ENCODE data around the gene NXNL1. TPM values are rescaled to one million over a fixed set of nuclear protein-coding genes. Genes with fewer than 3 reads are reported as not detected.
A peak's percentile ranks its signal among the peaks of the same experiment; 100 is the strongest.

The NXNL1 gene
- total RNA-seq, 3 donors from 2014 or later (not counting 1 experiment from before 2014, with no cell fraction given) = not detected

DNA sequence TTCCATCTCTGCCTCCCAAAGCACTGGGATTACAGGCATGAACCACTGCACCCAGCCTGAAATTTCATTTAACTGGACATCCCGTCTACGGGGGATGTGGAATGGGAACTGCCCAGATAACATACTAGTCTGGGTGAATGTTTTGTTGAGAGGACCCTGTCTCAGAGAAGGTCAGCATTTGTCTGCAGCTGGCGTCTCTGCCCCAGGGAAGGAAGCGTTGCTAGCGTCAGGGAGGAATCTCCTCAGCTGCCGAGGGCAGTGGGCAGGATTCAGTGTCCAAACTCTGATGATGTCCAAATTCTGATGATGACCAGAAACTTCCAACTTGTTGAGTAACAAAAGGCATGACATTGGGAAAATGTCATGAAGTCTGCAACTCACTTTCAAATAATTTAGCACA is 3.1 kb downstream of the NXNL1 start:
- Histone ChIP-seq H3K4me3 (ENCODE audit: low read length) (no peak overlapping the region), H3K27ac (ENCODE audit: low read length) (no peak overlapping the region), H3K9me3 (ENCODE audit: control insufficient read depth, insufficient read depth, low read length) (no peaks in the 10 kb centered on the region), H3K27me3 (ENCODE audit: control insufficient read depth, insufficient read depth, low read length) (peaks cover 9% of the 10 kb centered on the region), H3K36me3 (ENCODE audit: control insufficient read depth, insufficient read depth, low read length) (no peaks in the 10 kb centered on the region), H3K4me1 (ENCODE audit: control insufficient read depth, insufficient read depth, low read length) (peaks cover 6% of the 10 kb centered on the region)
- DNase-seq = no peak
- no peaks in the 10 kb centered on the region for H3K4me1 Mint-ChIP-seq
- no peak overlapping the region for H3K27ac Mint-ChIP-seq
- H3K36me3 Mint-ChIP-seq = no peaks in the 10 kb centered on the region
- 89% methylated on average over 6 of the region's 6 CpGs for WGBS (ENCODE audit: insufficient coverage)
- no peaks in the 10 kb centered on the region for H3K9me3 Mint-ChIP-seq
- ATAC-seq = no peak
- no peak overlapping the region for H3K4me3 Mint-ChIP-seq
- no peak for TF ChIP-seq CTCF (IDR thresholded peaks at IDR 0.05)
- peaks cover 7 to 26% of the 10 kb centered on the region in 2 donors for H3K27me3 Mint-ChIP-seq (ENCODE audit: low read depth in 2 of 2)
- intact Hi-C loops (cut with micrococcal nuclease) = no loop called here

DNA sequence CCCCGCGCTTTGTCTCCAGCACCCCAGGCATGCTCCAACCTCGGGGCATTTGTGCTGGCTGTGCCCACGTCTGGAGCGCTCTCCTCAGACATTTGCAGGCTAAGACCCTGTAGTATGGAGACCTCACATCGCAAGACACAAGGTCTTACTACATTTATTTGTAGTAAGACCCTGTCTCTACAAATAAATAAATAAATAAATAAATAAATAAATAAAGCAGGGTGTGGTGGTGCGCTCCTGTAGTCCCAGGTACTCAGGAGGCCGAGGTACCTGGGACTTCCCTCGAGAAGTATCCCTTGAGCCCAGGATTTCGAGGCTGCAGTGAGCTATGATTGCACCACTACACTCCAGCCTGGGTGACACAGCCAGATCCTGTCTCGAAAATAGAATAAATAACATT is 4.6 kb downstream of the NXNL1 start:
- Mint-ChIP-seq H3K4me1 (no peaks in the 10 kb centered on the region), H3K4me3 (no peak overlapping the region), H3K27me3 (ENCODE audit: low read depth in 2 of 2) (peaks cover 7 to 26% of the 10 kb centered on the region in 2 donors), H3K27ac (no peak overlapping the region), H3K9me3 (no peaks in the 10 kb centered on the region), H3K36me3 (no peaks in the 10 kb centered on the region)
- ATAC-seq (no peak), DNase-seq (no peak)
- WGBS (ENCODE audit: insufficient coverage) = 84% methylated on average over 11 of the region's 11 CpGs
- H3K4me3 ChIP-seq (ENCODE audit: low read length) = no peak overlapping the region
- TF ChIP-seq CTCF (IDR thresholded peaks at IDR 0.05) = no peak
- peaks cover 6% of the 10 kb centered on the region for H3K4me1 ChIP-seq (ENCODE audit: control insufficient read depth, insufficient read depth, low read length)
- no peaks in the 10 kb centered on the region for H3K9me3 ChIP-seq (ENCODE audit: control insufficient read depth, insufficient read depth, low read length)
- peaks cover 12% of the 10 kb centered on the region for H3K27me3 ChIP-seq (ENCODE audit: control insufficient read depth, insufficient read depth, low read length)
- no peaks in the 10 kb centered on the region for H3K36me3 ChIP-seq (ENCODE audit: control insufficient read depth, insufficient read depth, low read length)
- intact Hi-C loops (cut with micrococcal nuclease) = no loop called here
- no peak overlapping the region for H3K27ac ChIP-seq (ENCODE audit: low read length)

DNA sequence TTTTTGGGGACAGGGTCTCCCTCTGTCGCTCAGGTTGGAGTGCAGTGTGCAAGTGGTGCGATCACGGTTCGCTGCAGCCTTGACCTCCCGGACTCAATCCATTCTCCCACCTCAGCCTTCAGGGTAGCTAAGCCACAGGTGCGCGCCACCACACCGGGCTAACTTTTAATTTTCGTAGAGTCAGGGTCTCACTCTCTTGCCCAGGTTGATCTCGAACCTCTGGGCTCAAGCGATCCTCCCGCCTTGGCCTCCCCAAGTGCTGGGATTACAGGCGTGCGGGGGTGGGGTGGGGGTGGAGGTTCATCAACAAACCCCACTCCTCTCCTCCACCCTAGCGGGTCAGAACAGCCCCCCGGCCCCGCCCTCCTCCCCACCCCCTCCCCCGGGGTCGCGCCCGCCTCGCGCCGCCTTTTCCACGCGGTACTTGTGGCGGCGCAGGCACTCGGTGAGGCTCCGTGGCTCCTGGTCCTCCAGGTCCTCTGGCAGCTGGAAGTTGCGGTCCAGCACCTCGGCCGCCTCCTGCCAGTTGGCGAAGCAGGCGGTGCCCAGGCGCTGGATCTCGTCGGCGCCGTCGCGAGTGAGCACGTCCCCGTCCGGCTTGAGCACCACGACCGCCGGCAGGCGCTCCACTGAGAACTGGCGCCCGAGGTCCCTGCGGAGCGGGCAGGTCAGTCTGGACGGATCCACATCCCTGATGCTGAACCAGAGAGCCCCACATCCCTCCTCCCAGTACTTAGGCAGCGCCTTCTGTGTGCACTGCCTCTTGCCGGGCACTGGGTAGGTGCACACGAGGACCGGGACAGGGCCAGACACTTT is 5.2 kb downstream of the NXNL1 start:
- intact Hi-C loops (cut with micrococcal nuclease) = no loop called here
- Histone ChIP-seq H3K9me3 (ENCODE audit: control insufficient read depth, insufficient read depth, low read length) (no peaks in the 10 kb centered on the region), H3K4me3 (ENCODE audit: low read length) (no peak overlapping the region), H3K27ac (ENCODE audit: low read length) (no peak overlapping the region), H3K36me3 (ENCODE audit: control insufficient read depth, insufficient read depth, low read length) (no peaks in the 10 kb centered on the region), H3K4me1 (ENCODE audit: control insufficient read depth, insufficient read depth, low read length) (peaks cover 6% of the 10 kb centered on the region), H3K27me3 (ENCODE audit: control insufficient read depth, insufficient read depth, low read length) (peaks cover 12% of the 10 kb centered on the region)
- Mint-ChIP-seq H3K4me1 (no peaks in the 10 kb centered on the region), H3K27me3 (ENCODE audit: low read depth in 2 of 2) (peaks cover 7 to 29% of the 10 kb centered on the region in 2 donors), H3K9me3 (no peaks in the 10 kb centered on the region), H3K36me3 (no peaks in the 10 kb centered on the region), H3K27ac (no peak overlapping the region), H3K4me3 (no peak overlapping the region)
- TF ChIP-seq CTCF (IDR thresholded peaks at IDR 0.05) = no peak
- DNase-seq (no peak), ATAC-seq (peak in 1 of 3 donors; percentile 18)
- 25% methylated on average over 53 of the region's 58 CpGs for WGBS (ENCODE audit: insufficient coverage)

Measured in natural killer cell (primary cell).